HepG2 (cell line): Measurements from ENCODE around the gene EYA3. TPM values are rescaled to one million over a fixed set of nuclear protein-coding genes. Genes with fewer than 3 reads are reported as not detected.

ENCODE experiments used
- NCOA2 ChIP-seq: sonication (generic); formaldehyde crosslinking; IDR thresholded peaks from 2 replicates; pipeline ENCODE4 v1.8.0; 2022; ENCODE audit warnings: inconsistent platforms
- PLRG1 ChIP-seq: fragments of 450-650 bp; conservative IDR thresholded peaks from 2 replicates; pipeline ENCODE4 v1.6.1; 2016
- ZBTB40 ChIP-seq, 2 experiments: fragments of 450-650 bp in 1 of 2; sonication (generic) in 1 of 2; formaldehyde crosslinking in 1 of 2; IDR thresholded peaks; 2 replicates each; pipeline versions ENCODE4 v1.6.1 to v1.8.0; 2016 to 2022; ENCODE audit warnings: antibody characterized with exemption in 1 of 2, mild to moderate bottlenecking in 1 of 2, missing genetic modification reagents in 1 of 2
- ZNF558 ChIP-seq: sonication (generic); formaldehyde crosslinking; IDR thresholded peaks from 2 replicates; pipeline ENCODE4 v1.9.0; 2022; ENCODE audit warnings: mild to moderate bottlenecking, missing genetic modification reagents, borderline replicate concordance
- ZNF703 ChIP-seq: sonication (generic); formaldehyde crosslinking; IDR thresholded peaks from 2 replicates; pipeline ENCODE4 v1.5.1; 2020; ENCODE audit warnings: missing genetic modification reagents, mild to moderate bottlenecking, moderate library complexity, borderline replicate concordance
- ZNF777 ChIP-seq: sonication (generic); formaldehyde crosslinking; IDR thresholded peaks from 2 replicates; pipeline ENCODE4 v1.4.0; 2020; ENCODE audit warnings: missing genetic modification reagents
- polyA plus RNA-seq, 8 experiments: library from polyadenylated mRNA; depleted of rRNA in 3 of 8; stranded (reverse) in 7 of 8; unstranded in 1 of 8; fragments of >200 nt; fragmentation: Illumina TruSeq in 4 of 8; extraction: Trizol in 4 of 8; gene quantifications; 2 replicates each; pipeline versions ENCODE4 v1.2.1 to v1.2.3, GENCODE V29; 2011 to 2016; ENCODE audit warnings: low read depth in 4 of 8, missing spikeins in 1 of 8, mixed read lengths in 1 of 8; ENCODE audit not compliant: insufficient read depth in 1 of 8
- total RNA-seq, 5 experiments: library from RNA; depleted of rRNA; stranded (reverse); fragments of >200 nt; fragmentation: Illumina TruSeq; extraction: Trizol; gene quantifications; 2 replicates each; pipeline ENCODE4 v1.2.3, GENCODE V29; 2016; ENCODE audit warnings: low read depth in 1 of 5

The EYA3 gene
- total and polyA plus RNA-seq, 2 of the 13 experiments (the other 11 are each of a cell fraction or from before 2014, with no cell fraction given), result 13.9 to 19.7 TPM

DNA sequence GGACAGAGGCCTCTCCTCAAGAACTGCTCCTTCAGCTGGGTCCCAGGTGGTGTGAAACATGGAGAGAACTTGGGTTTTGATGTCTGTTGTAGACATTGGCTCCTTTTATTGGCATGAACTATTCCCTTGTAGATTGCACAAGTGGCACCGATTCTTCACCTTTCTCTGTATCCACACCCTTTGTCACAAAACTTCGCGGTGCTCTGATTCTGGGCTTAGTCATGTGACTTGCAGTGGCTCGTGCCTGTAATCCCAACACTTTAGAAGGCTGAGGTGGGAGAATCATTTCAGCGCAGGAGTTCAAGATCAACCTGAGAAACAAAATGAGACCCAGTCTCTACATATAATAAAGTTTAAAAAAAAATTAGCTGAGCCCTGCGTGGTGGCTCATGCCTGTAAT is 42.5 kb upstream of the EYA3 start (continued):
- TF ChIP-seq ZNF777 (no peak), ZNF703 (CRISPR knock-in tag) (no peak), PLRG1 (no peak), ZNF558 (CRISPR knock-in tag) (no peak), ZBTB40 (IDR thresholded peaks at IDR 0.05) (no peak), ZBTB40 (CRISPR knock-in tag; IDR thresholded peaks at IDR 0.05) (no peak), NCOA2 (CRISPR knock-in tag) (no peak)
- TF ChIP-seq, all 625 proteins: peak for 0
